Heart left ventricle (tissue), 16 donors: Measurements from ENCODE around the gene C11orf91. TPM values are rescaled to one million over a fixed set of nuclear protein-coding genes. Genes with fewer than 3 reads are reported as not detected.

Experiments
- ATAC-seq, 4 donors: fragments of 200-7000 bp; cut with Tn5 transposase; one replicate each; pipeline ENCODE4 v1.9.1; 2020 to 2022; ENCODE audit warnings: moderate library complexity in 4 of 4, mild to moderate bottlenecking in 3 of 4, moderate number of reproducible peaks in 1 of 4
- DNase-seq, 5 donors: peaks; one replicate each; pipeline ENCODE4 v3.0.0-alpha.2; 2020
- H3K27ac ChIP-seq, 12 donors: fragments of 200-600 bp; sonication (generic) in 4 of 12; one replicate each; pipeline versions ENCODE4 v1.5.0 to v1.8.0; 2016 to 2022; ENCODE audit warnings: mild to moderate bottlenecking in 2 of 12
- H3K27me3 ChIP-seq, 9 donors: fragments of 200-600 bp; sonication (generic) in 2 of 9; one replicate each; pipeline versions ENCODE4 v1.5.1 to v1.8.0; 2016 to 2022; ENCODE audit warnings: mild to moderate bottlenecking in 3 of 9
- H3K36me3 ChIP-seq, 9 donors: fragments of 200-600 bp; sonication (generic) in 2 of 9; one replicate each; pipeline versions ENCODE4 v1.5.0 to v1.8.0; 2018 to 2022; ENCODE audit warnings: mild to moderate bottlenecking in 2 of 9
- H3K4me1 ChIP-seq, 12 donors: fragments of 200-600 bp; sonication (generic) in 4 of 12; one replicate each; pipeline versions ENCODE4 v1.5.0 to v1.8.0; 2016 to 2022; ENCODE audit warnings: mild to moderate bottlenecking in 3 of 12
- H3K4me3 ChIP-seq, 12 donors: fragments of 200-600 bp; sonication (generic) in 4 of 12; one replicate each; pipeline versions ENCODE4 v1.5.0 to v1.8.0; 2017 to 2022; ENCODE audit warnings: mild to moderate bottlenecking in 9 of 12, moderate library complexity in 4 of 12
- H3K9me3 ChIP-seq, 12 donors: fragments of 200-600 bp; sonication (generic) in 4 of 12; one replicate each; pipeline versions ENCODE4 v1.5.0 to v1.8.0; 2016 to 2022; ENCODE audit warnings: mild to moderate bottlenecking in 1 of 12
- CTCF ChIP-seq, 12 donors: fragments of 200-600 bp; sonication (generic) in 4 of 12; IDR thresholded peaks; one replicate each; pipeline versions ENCODE4 v1.5.0 to v1.8.0; 2018 to 2022; ENCODE audit warnings: antibody characterized with exemption in 12 of 12, mild to moderate bottlenecking in 5 of 12
- POLR2A ChIP-seq, 2 donors: fragments of 450-650 bp; IDR thresholded peaks; one replicate each; pipeline ENCODE4 v1.6.1; 2017; ENCODE audit warnings: antibody characterized with exemption in 2 of 2, mild to moderate bottlenecking in 2 of 2, moderate library complexity in 2 of 2
- WGBS, 4 donors: extraction: QIAGEN DNeasy Blood & Tissue Kit in 2 of 4; methylation state at CpG; one replicate each; pipeline versions ENCODE4 v1.1.5 to v1.1.7; 2013 to 2018; 5-methylcytosine and 5-hydroxymethylcytosine counted together
- intact Hi-C, 10 donors: fragments of 100-400 bp; cut with DNase I; formaldehyde crosslinking; loops; one replicate each; pipeline versions ENCODE4 v1.11.1 to v1.14.2; 2022
- polyA plus RNA-seq, 2 donors: library from polyadenylated mRNA; stranded (reverse); fragments of 200-250 nt; gene quantifications; one replicate each; pipeline ENCODE4 v1.2.3, GENCODE V29; 2013
- total RNA-seq, 9 donors: library from RNA; depleted of rRNA in 2 of 9; stranded (reverse); fragments of >200 nt in 2 of 9; fragmentation: NEBNext Ultra II Directional in 3 of 9; extraction: Animal tissue kit (Norgen Biotek cat#: 25700) in 3 of 9; gene quantifications; one replicate each; pipeline versions ENCODE4 v1.1.0 to v1.2.4, GENCODE V29; 2016 to 2023
- donor health status: ischemic (EF 13 %, LVEDD 7.1; RV severe dilation, severe dysfunction).
- donor health status: healthy with polysubstance abuse.
- donor health status: DM: no; HTN: yes; CAD: no.
- donor health status: DM: no; HTN: no; CAD: no.
- donor health status: ischemic (EF 25% LVEDD 6.9; RV normal size, moderate dysfunction).
- donor health status: ischemic (EF 25% LVEDD 5.7; RV mildly dilated, moderate dysfunction).
- donor health status: healthy.
- donor health status: DM: yes; HTN: yes; CAD: no.
- donor health status: ischemic (EF 35%, LVEDD 5.7; RV mildly dilated, moderate dysfunction).
- donor health status: nonischemic (EF 11% LVEDD 7.7; RV severe dilation, severe dysfunction).
- donor health status: DM: yes; HTN: yes; CAD: no.
- donor health status: PGD.
- donor health status: ischemic (EF 29% LVEDD 5.4; RV normal size, mild dysfunction).
- donor health status: nonischemic (EF 23%, LVEDD 6.1; RV moderate dilation, normal function).

C11orf91 gene
- total and polyA plus RNA-seq, 11 donors: 0.56 to 1.00 (median 0.70) TPM; not detected in 7

GRCh38 chr11:33713856-33714398 is 13.3 kb upstream of the C11orf91 start:
- H3K36me3 ChIP-seq: peaks cover 0 to 100% (median 94%) of the 10 kb centered on the region in 9 donors
- H3K27me3 ChIP-seq: no peaks in the 10 kb centered on the region
- ATAC-seq (peak in 3 of 4 donors; percentile 19 to 66 (median 60)), DNase-seq (no peak)
- TF ChIP-seq CTCF (IDR thresholded peaks at IDR 0.05) (no peak), POLR2A (IDR thresholded peaks at IDR 0.05) (no peak)
- WGBS, 4 donors: 49 to 56% (median 52%) methylated on average over 4 of the region's 4 CpGs
- peak overlapping the region in 9 of 12 donors; percentile 2 to 80 (median 38) for H3K27ac ChIP-seq
- no peak overlapping the region for H3K4me3 ChIP-seq
- no peaks in the 10 kb centered on the region for H3K9me3 ChIP-seq
- peaks cover 4 to 83% (median 45%) of the 10 kb centered on the region in 12 donors for H3K4me1 ChIP-seq
- intact Hi-C loops: no loop called here

- intact Hi-C loops: no loop called here
- H3K4me1 ChIP-seq: peaks cover 9 to 84% (median 51%) of the 10 kb centered on the region in 12 donors
- H3K36me3 ChIP-seq: peaks cover 0 to 100% (median 94%) of the 10 kb centered on the region in 9 donors
- no peak for TF ChIP-seq CTCF (IDR thresholded peaks at IDR 0.05)
- no peak for TF ChIP-seq POLR2A (IDR thresholded peaks at IDR 0.05)
- no peaks in the 10 kb centered on the region for H3K27me3 ChIP-seq
- 68 to 75% (median 71%) methylated on average over 5 of the region's 5 CpGs for WGBS, 4 donors
- peak overlapping the region; percentile 2 to 80 (median 30) for H3K27ac ChIP-seq
- DNase-seq: no peak
- H3K9me3 ChIP-seq: no peaks in the 10 kb centered on the region
- no peak for ATAC-seq
- H3K4me3 ChIP-seq: no peak overlapping the region
These were observed 12.7 kb upstream of the C11orf91 start for GRCh38 chr11:33713151-33713855.

- H3K27me3 ChIP-seq: no peaks in the 10 kb centered on the region
- ATAC-seq: no peak
- DNase-seq: no peak
- no peaks in the 10 kb centered on the region for H3K9me3 ChIP-seq
- intact Hi-C loops: no loop called here
- H3K4me3 ChIP-seq: no peak overlapping the region
- WGBS, 4 donors: 70 to 83% (median 79%) methylated on average over 3 of the region's 3 CpGs
- peak overlapping the region in 7 of 12 donors; percentile 2 to 80 (median 35) for H3K27ac ChIP-seq
- TF ChIP-seq CTCF (IDR thresholded peaks at IDR 0.05) (no peak), POLR2A (IDR thresholded peaks at IDR 0.05) (no peak)
- H3K36me3 ChIP-seq: peaks cover 0 to 99% (median 93%) of the 10 kb centered on the region in 9 donors
- peaks cover 10 to 86% (median 58%) of the 10 kb centered on the region in 12 donors for H3K4me1 ChIP-seq
These were observed 11.8 kb upstream of the C11orf91 start for GRCh38 chr11:33712436-33712835.

- Histone ChIP-seq H3K36me3 (peaks cover 0 to 96% (median 76%) of the 10 kb centered on the region in 9 donors), H3K9me3 (no peaks in the 10 kb centered on the region), H3K4me3 (no peak overlapping the region), H3K4me1 (peaks cover 11 to 87% (median 64%) of the 10 kb centered on the region in 12 donors), H3K27ac (peak overlapping the region in 5 of 12 donors; percentile 27 to 90 (median 74)), H3K27me3 (no peaks in the 10 kb centered on the region)
- no peak for TF ChIP-seq POLR2A (IDR thresholded peaks at IDR 0.05)
- no peak for TF ChIP-seq CTCF (IDR thresholded peaks at IDR 0.05)
- intact Hi-C loops: no loop called here
- ATAC-seq: no peak
- no peak for DNase-seq
- WGBS, 4 donors: 12 to 20% (median 18%) methylated on average over 3 of the region's 3 CpGs
These were observed 8.8 kb upstream of the C11orf91 start for GRCh38 chr11:33709466-33709865.
